ENCODE results near the gene NSG2.

The NSG2 gene

GRCh38 chr5:174155281-174155680, 109.8 kb downstream of the NSG2 start:
- DNase-seq = no peak

- DNase-seq = no peak
Measured at GRCh38 chr5:174155706-174156105, 110.2 kb downstream of the NSG2 start.

GRCh38 chr5:174157048-174157447, 111.5 kb downstream of the NSG2 start:
- no peak for DNase-seq
